Endodermal cell (in vitro differentiated cells): ENCODE results near the gene NOS1. TPM values are rescaled to one million over a fixed set of nuclear protein-coding genes. Genes with fewer than 3 reads are reported as not detected.
A peak's percentile ranks its signal among the peaks of the same experiment; 100 is the strongest.

Experiments used
- DNase-seq: peaks from one replicate; pipeline ENCODE4 v3.0.0-alpha.2; 2017
- H3K27ac ChIP-seq: 2 replicates; pipeline ENCODE4 v1.5.1; 2013; ENCODE audit warnings: mild to moderate bottlenecking, low read depth, low read length, moderate library complexity
- H3K27me3 ChIP-seq: 2 replicates; pipeline ENCODE4 v1.6.1; 2013; ENCODE audit warnings: mild to moderate bottlenecking, low read length, moderate library complexity; ENCODE audit not compliant: insufficient read depth, control insufficient read depth, poor library complexity, severe bottlenecking
- H3K36me3 ChIP-seq: 2 replicates; pipeline ENCODE4 v1.7.0; 2013; ENCODE audit warnings: mild to moderate bottlenecking, low read length, moderate library complexity; ENCODE audit not compliant: control insufficient read depth, insufficient read depth
- H3K4me1 ChIP-seq: one replicate; pipeline ENCODE4 v1.7.0; 2013; ENCODE audit warnings: low read length; ENCODE audit not compliant: control insufficient read depth, insufficient read depth
- H3K4me3 ChIP-seq: 2 replicates; pipeline ENCODE4 v1.5.1; 2013; ENCODE audit warnings: mild to moderate bottlenecking, low read length, moderate library complexity
- H3K9ac ChIP-seq: 2 replicates; pipeline ENCODE4 v1.6.1; 2013; ENCODE audit warnings: mild to moderate bottlenecking, low read length, moderate library complexity; ENCODE audit not compliant: poor library complexity, severe bottlenecking; ENCODE audit errors: extremely low read depth
- H3K9me3 ChIP-seq: 2 replicates; pipeline ENCODE4 v1.6.1; 2013; ENCODE audit warnings: mild to moderate bottlenecking, low read length, moderate library complexity; ENCODE audit not compliant: control insufficient read depth
- H3K27ac Mint-ChIP-seq: 2 replicates; pipeline ENCODE4 v1.8.0; 2020; ENCODE audit warnings: mixed read lengths
- H3K27me3 Mint-ChIP-seq: 2 replicates; pipeline ENCODE4 v1.8.0; 2021; ENCODE audit warnings: mild to moderate bottlenecking, mixed read lengths; ENCODE audit not compliant: insufficient read depth
- H3K36me3 Mint-ChIP-seq: 2 replicates; pipeline ENCODE4 v1.8.0; 2020; ENCODE audit warnings: low read depth, mixed read lengths
- H3K4me1 Mint-ChIP-seq: 2 replicates; pipeline ENCODE4 v1.8.0; 2020; ENCODE audit warnings: mixed read lengths
- H3K4me3 Mint-ChIP-seq: 2 replicates; pipeline ENCODE4 v1.8.0; 2020; ENCODE audit warnings: mild to moderate bottlenecking, moderate library complexity, mixed read lengths
- H3K9me3 Mint-ChIP-seq: 2 replicates; pipeline ENCODE4 v1.8.0; 2020; ENCODE audit warnings: mild to moderate bottlenecking, mixed read lengths
- WGBS, 2 experiments: methylation state at CpG; one replicate each; pipeline versions ENCODE4 v1.1.5 to v1.1.7; 2013; ENCODE audit warnings: missing lambda C conversion rate in 2 of 2, mixed read lengths in 1 of 2; ENCODE audit not compliant: insufficient coverage in 1 of 2, insufficient read length in 1 of 2; 5-methylcytosine and 5-hydroxymethylcytosine counted together
- total RNA-seq, 2 donors: library from RNA; stranded (reverse); fragmentation: NEBNext Ultra II Directional in 1 of 2; extraction: Animal tissue kit (Norgen Biotek cat#: 25700) in 1 of 2; gene quantifications; 2 replicates in 1 of 2; 3 replicates in 1 of 2; pipeline ENCODE4 v1.2.1, GENCODE V29; 2021
- TF ChIP-seq, protein P1 (sequence below): fragments of 200-600 bp; sonication (generic); conservative IDR thresholded peaks from 2 replicates; pipeline ENCODE4 v1.5.0; 2021; ENCODE audit warnings: antibody characterized with exemption, mild to moderate bottlenecking

NOS1 gene
- total RNA-seq, 2 donors from 2014 or later: 0.33 to 0.88 TPM

DNA sequence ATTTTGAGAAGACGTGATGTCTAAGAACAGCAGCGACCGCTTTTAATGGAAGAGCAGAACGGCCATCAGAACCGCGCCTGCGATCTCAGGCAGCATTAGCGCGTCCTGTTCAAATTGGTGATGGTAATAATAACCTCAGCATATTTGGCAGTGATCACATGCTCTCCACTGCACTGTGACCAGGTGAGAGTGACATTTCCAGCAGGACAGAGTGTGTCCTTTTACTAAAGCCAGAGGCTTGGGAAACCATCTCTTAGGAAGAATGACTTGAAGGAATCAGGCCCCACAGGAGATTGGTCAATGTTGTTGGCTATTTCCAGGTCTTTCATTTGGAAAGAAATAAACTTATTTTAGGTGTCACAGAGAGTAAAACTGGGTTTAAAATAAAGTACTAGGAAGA, 119.7 kb downstream of the NOS1 start:
- WGBS, 2 experiments: 95 to 97% methylated on average over 9 of the region's 9 CpGs
- H3K36me3 Mint-ChIP-seq: no peaks in the 10 kb centered on the region
- H3K4me3 Mint-ChIP-seq: no peak overlapping the region
- Histone ChIP-seq H3K4me3 (no peak overlapping the region), H3K9ac (no peak overlapping the region), H3K36me3 (no peaks in the 10 kb centered on the region), H3K27ac (no peak overlapping the region), H3K27me3 (no peaks in the 10 kb centered on the region), H3K4me1 (no peaks in the 10 kb centered on the region), H3K9me3 (no peaks in the 10 kb centered on the region)
- no peaks in the 10 kb centered on the region for H3K9me3 Mint-ChIP-seq
- peaks cover 2% of the 10 kb centered on the region for H3K27me3 Mint-ChIP-seq
- H3K4me1 Mint-ChIP-seq: no peaks in the 10 kb centered on the region
- H3K27ac Mint-ChIP-seq: no peak overlapping the region
- TF ChIP-seq, protein P1, sequence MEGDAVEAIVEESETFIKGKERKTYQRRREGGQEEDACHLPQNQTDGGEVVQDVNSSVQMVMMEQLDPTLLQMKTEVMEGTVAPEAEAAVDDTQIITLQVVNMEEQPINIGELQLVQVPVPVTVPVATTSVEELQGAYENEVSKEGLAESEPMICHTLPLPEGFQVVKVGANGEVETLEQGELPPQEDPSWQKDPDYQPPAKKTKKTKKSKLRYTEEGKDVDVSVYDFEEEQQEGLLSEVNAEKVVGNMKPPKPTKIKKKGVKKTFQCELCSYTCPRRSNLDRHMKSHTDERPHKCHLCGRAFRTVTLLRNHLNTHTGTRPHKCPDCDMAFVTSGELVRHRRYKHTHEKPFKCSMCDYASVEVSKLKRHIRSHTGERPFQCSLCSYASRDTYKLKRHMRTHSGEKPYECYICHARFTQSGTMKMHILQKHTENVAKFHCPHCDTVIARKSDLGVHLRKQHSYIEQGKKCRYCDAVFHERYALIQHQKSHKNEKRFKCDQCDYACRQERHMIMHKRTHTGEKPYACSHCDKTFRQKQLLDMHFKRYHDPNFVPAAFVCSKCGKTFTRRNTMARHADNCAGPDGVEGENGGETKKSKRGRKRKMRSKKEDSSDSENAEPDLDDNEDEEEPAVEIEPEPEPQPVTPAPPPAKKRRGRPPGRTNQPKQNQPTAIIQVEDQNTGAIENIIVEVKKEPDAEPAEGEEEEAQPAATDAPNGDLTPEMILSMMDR: no peak
- no peak for DNase-seq

DNA sequence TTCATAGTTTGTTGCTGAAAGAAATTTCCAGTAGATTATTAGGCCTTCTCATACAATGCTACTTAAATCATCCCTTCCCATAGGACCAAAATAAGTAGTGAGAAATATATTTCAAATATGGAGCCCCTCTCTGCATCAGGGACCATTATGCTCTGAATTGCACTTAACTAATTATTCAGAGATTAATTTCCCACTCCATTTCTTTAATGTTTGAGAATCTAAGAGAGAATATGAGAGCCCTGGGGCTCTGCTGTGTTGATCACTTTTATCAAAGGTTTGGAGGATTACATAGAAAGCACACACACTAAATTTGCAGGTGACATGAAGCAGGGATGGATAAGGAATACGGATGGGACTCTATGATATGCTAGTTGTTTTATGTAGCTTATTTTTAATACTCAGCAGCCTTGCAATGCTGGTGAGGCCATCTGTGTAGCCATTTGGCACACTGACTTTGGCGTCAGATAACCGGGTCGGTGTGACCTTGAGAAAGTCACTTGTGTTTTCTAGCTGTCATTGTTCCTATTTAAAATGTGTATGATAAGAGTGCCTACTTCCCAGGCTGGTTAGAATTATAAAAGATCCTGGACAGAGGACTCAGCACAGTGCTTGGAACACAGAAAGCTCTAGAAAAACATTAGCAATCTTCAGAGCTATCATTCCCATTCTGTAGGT, 121.2 kb downstream of the NOS1 start:
- no peak overlapping the region for H3K4me3 Mint-ChIP-seq
- Histone ChIP-seq H3K4me3 (no peak overlapping the region), H3K4me1 (no peaks in the 10 kb centered on the region), H3K36me3 (no peaks in the 10 kb centered on the region), H3K27ac (no peak overlapping the region), H3K27me3 (no peaks in the 10 kb centered on the region), H3K9me3 (no peaks in the 10 kb centered on the region), H3K9ac (no peak overlapping the region)
- DNase-seq: no peak
- peaks cover 8% of the 10 kb centered on the region for H3K4me1 Mint-ChIP-seq
- H3K27me3 Mint-ChIP-seq: peaks cover 2% of the 10 kb centered on the region
- WGBS, 2 experiments: 90 to 93% methylated on average over 3 to 4 of the region's 4 CpGs
- no peaks in the 10 kb centered on the region for H3K9me3 Mint-ChIP-seq
- H3K27ac Mint-ChIP-seq: no peak overlapping the region
- H3K36me3 Mint-ChIP-seq: no peaks in the 10 kb centered on the region
- TF ChIP-seq, protein P1: no peak

DNA sequence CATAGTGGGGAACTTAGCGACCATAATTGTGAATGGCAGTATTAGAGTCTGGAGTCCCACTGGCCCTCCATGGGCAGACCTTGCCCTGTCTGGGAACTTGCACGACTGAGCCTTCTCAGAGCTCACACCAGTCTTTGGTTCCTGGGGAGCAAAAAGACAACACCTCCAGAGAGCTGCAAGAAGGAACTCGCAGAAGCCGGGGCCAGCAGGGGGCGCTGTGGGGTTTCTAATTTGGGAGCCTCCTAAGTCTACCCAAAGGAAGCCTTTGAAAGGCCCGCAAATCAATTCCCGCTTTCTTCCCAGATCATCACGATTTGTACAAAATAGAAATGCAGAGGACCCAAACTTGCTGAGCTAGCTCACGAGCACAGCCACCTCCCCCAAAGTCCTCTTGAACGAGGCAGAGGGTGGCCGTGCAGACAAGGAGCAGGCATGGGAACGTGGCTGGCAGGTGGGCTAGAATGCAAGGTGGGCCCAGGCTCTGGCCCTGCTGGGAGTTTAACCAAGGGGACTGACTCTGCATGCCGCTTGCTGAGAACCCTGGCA, 124.9 kb downstream of the NOS1 start:
- DNase-seq: peak; percentile 100
- Mint-ChIP-seq H3K36me3 (no peaks in the 10 kb centered on the region), H3K27me3 (no peaks in the 10 kb centered on the region), H3K9me3 (no peaks in the 10 kb centered on the region), H3K4me1 (peaks cover 16% of the 10 kb centered on the region), H3K27ac (no peak overlapping the region), H3K4me3 (no peak overlapping the region)
- H3K4me3 ChIP-seq: no peak overlapping the region
- H3K36me3 ChIP-seq: no peaks in the 10 kb centered on the region
- H3K9ac ChIP-seq: no peak overlapping the region
- peaks cover 4% of the 10 kb centered on the region for H3K4me1 ChIP-seq
- TF ChIP-seq, protein P1: peak; percentile 96
- no peak overlapping the region for H3K27ac ChIP-seq
- WGBS, 2 experiments: 20 to 23% methylated on average over 10 to 13 of the region's 13 CpGs
- no peaks in the 10 kb centered on the region for H3K9me3 ChIP-seq
- H3K27me3 ChIP-seq: no peaks in the 10 kb centered on the region
